H1 (cell line): ENCODE data around the gene ROPN1. TPM values are rescaled to one million over a fixed set of nuclear protein-coding genes. Genes with fewer than 3 reads are reported as not detected.

Source experiments
- CTCF ChIA-PET: fragments of 300-600 bp; sonication (Branson Sonifier 250); formaldehyde crosslinking; loops from one replicate; lab custom pipeline; 2021; ENCODE audit not compliant: partially characterized antibody; lab: Charles Lee
- POLR2A ChIA-PET: fragments of 300-600 bp; sonication (Branson Sonifier 250); formaldehyde crosslinking; loops from one replicate; lab custom pipeline; 2021; ENCODE audit warnings: inconsistent platforms; ENCODE audit not compliant: partially characterized antibody; lab: Charles Lee
- DNase-seq, 2 experiments: peaks; one replicate each; pipeline versions ENCODE4 v3.0.0 to v3.0.0-alpha.2; 2010 to 2022; ENCODE audit warnings: low spot score in 2 of 2, low read depth in 1 of 2, mixed read lengths in 1 of 2
- FAIRE-seq: peaks from 2 replicates; lab custom pipeline; 2011; peaks lifted over from hg19 to GRCh38; lab: Jason Lieb, UNC
- H2AFZ ChIP-seq: 2 replicates; pipeline ENCODE4 v1.8.1; 2012; ENCODE audit warnings: low read length, inconsistent platforms
- H2AK5ac ChIP-seq: 2 replicates; pipeline ENCODE4 v1.6.1; 2013; ENCODE audit warnings: low read depth, low read length
- H2BK120ac ChIP-seq: replicated peaks from 2 replicates; pipeline ENCODE3; 2013; ENCODE audit warnings: low read depth, low read length, inconsistent platforms
- H2BK12ac ChIP-seq: 2 replicates; pipeline ENCODE4 v1.6.1; 2013; ENCODE audit warnings: low read depth, low read length
- H2BK15ac ChIP-seq: 2 replicates; pipeline ENCODE4 v1.6.1; 2013; ENCODE audit warnings: low read length
- H2BK20ac ChIP-seq: 2 replicates; pipeline ENCODE4 v1.6.1; 2013; ENCODE audit warnings: low read length
- H2BK5ac ChIP-seq: 2 replicates; pipeline ENCODE4 v1.6.1; 2013; ENCODE audit warnings: low read depth, low read length
- H3K14ac ChIP-seq: 2 replicates; pipeline ENCODE4 v1.6.1; 2013; ENCODE audit warnings: inconsistent platforms; ENCODE audit not compliant: insufficient read length
- H3K18ac ChIP-seq: 2 replicates; pipeline ENCODE4 v1.6.1; 2013; ENCODE audit warnings: low read length; ENCODE audit errors: extremely low read depth
- H3K23ac ChIP-seq: 2 replicates; pipeline ENCODE4 v1.6.1; 2013; ENCODE audit warnings: inconsistent platforms; ENCODE audit not compliant: insufficient read length
- H3K23me2 ChIP-seq: 2 replicates; pipeline ENCODE4 v1.6.1; 2013; ENCODE audit warnings: low read depth, low read length
- H3K27ac ChIP-seq: 2 replicates; pipeline ENCODE4 v1.6.1; 2011; ENCODE audit warnings: low read depth, low read length, inconsistent platforms
- H3K27me3 ChIP-seq, 4 experiments: replicated peaks in 1 of 4; 1 replicate in 1 of 4; 2 replicates in 3 of 4; pipeline versions ENCODE4 v1.6.1 to v1.8.1; 2011 to 2013; ENCODE audit warnings: low read length in 3 of 4, mild to moderate bottlenecking in 3 of 4, inconsistent platforms in 2 of 4, mixed read lengths in 2 of 4, moderate library complexity in 1 of 4; ENCODE audit not compliant: control insufficient read depth in 3 of 4, insufficient read depth in 3 of 4; ENCODE audit errors: extremely low read depth in 1 of 4
- H3K36me3 ChIP-seq, 4 experiments: 2 replicates each; pipeline versions ENCODE4 v1.6.1 to v1.8.1; 2011 to 2013; ENCODE audit warnings: mild to moderate bottlenecking in 4 of 4, low read length in 3 of 4, moderate library complexity in 2 of 4, control low read depth in 1 of 4, inconsistent platforms in 1 of 4; ENCODE audit not compliant: insufficient read depth in 4 of 4, control insufficient read depth in 2 of 4
- H3K4ac ChIP-seq: replicated peaks from 2 replicates; pipeline ENCODE3; 2013; ENCODE audit warnings: low read length, low read depth, mixed read lengths, inconsistent platforms; ENCODE audit not compliant: insufficient read length
- H3K4me1 ChIP-seq, 4 experiments: replicated peaks in 1 of 4; 1 replicate in 1 of 4; 2 replicates in 3 of 4; pipeline versions ENCODE4 v1.6.1 to v1.8.1; 2011 to 2013; ENCODE audit warnings: low read length in 3 of 4, inconsistent platforms in 2 of 4, mixed read lengths in 1 of 4; ENCODE audit not compliant: insufficient read depth in 4 of 4, control insufficient read depth in 3 of 4
- H3K4me2 ChIP-seq, 2 experiments: 2 replicates each; pipeline versions ENCODE4 v1.6.1 to v1.8.1; 2011 to 2013; ENCODE audit warnings: low read depth in 2 of 2, low read length in 2 of 2, control low read depth in 1 of 2, inconsistent platforms in 1 of 2, mild to moderate bottlenecking in 1 of 2; ENCODE audit not compliant: insufficient read depth in 1 of 2
- H3K4me3 ChIP-seq, 4 experiments: fragments of 200-600, 300-600 bp in 1 of 4; sonication (generic), shearing (Covaris generic), sonication (Bioruptor Twin) in 1 of 4; 2 replicates each; pipeline versions ENCODE4 v1.5.1 to v1.8.1; 2011 to 2016; ENCODE audit warnings: low read length in 4 of 4, low read depth in 3 of 4, control low read depth in 2 of 4, inconsistent platforms in 2 of 4, mild to moderate bottlenecking in 2 of 4, mixed read lengths in 1 of 4, moderate library complexity in 1 of 4; ENCODE audit not compliant: insufficient read depth in 2 of 4; ENCODE audit errors: extremely low read depth in 1 of 4
- H3K56ac ChIP-seq: replicated peaks from 2 replicates; pipeline ENCODE3; 2013; ENCODE audit warnings: low read depth, mild to moderate bottlenecking, mixed read lengths, low read length, inconsistent platforms; ENCODE audit not compliant: insufficient read length
- H3K79me1 ChIP-seq: 2 replicates; pipeline ENCODE4 v1.6.1; 2013; ENCODE audit warnings: low read depth, low read length, control low read depth
- H3K79me2 ChIP-seq, 2 experiments: 2 replicates each; pipeline versions ENCODE4 v1.6.1 to v1.8.1; 2012 to 2013; ENCODE audit warnings: low read length in 2 of 2, mild to moderate bottlenecking in 2 of 2, inconsistent platforms in 1 of 2; ENCODE audit not compliant: insufficient read depth in 2 of 2, control insufficient read depth in 1 of 2
- H3K9ac ChIP-seq, 4 experiments: replicated peaks in 1 of 4; 1 replicate in 1 of 4; 2 replicates in 3 of 4; pipeline versions ENCODE4 v1.6.1 to v1.8.1; 2011 to 2013; ENCODE audit warnings: low read depth in 3 of 4, low read length in 3 of 4, control low read depth in 2 of 4, mild to moderate bottlenecking in 2 of 4, moderate library complexity in 2 of 4, inconsistent platforms in 1 of 4; ENCODE audit errors: extremely low read depth in 1 of 4
- H3K9me3 ChIP-seq, 2 experiments: 2 replicates each; pipeline versions ENCODE4 v1.6.1 to v1.8.1; 2012 to 2013; ENCODE audit warnings: mild to moderate bottlenecking in 2 of 2, moderate library complexity in 2 of 2, control low read depth in 1 of 2, inconsistent platforms in 1 of 2, low read depth in 1 of 2, low read length in 1 of 2, mixed read lengths in 1 of 2; ENCODE audit not compliant: insufficient read depth in 2 of 2
- H4K20me1 ChIP-seq, 2 experiments: replicated peaks in 1 of 2; 2 replicates each; pipeline versions ENCODE3 to v1.8.1; 2011 to 2013; ENCODE audit warnings: inconsistent platforms in 2 of 2, low read length in 2 of 2, mild to moderate bottlenecking in 1 of 2; ENCODE audit not compliant: insufficient read depth in 2 of 2, control insufficient read depth in 1 of 2
- H4K5ac ChIP-seq: 2 replicates; pipeline ENCODE4 v1.6.1; 2013; ENCODE audit warnings: low read length, low read depth, mixed read lengths, inconsistent platforms; ENCODE audit not compliant: insufficient read length
- H4K8ac ChIP-seq: 2 replicates; pipeline ENCODE4 v1.8.0; 2013; ENCODE audit warnings: mild to moderate bottlenecking, moderate library complexity, low read length, inconsistent platforms; ENCODE audit not compliant: insufficient read depth; ENCODE audit errors: extremely low read depth
- H4K91ac ChIP-seq: replicated peaks from 2 replicates; pipeline ENCODE3; 2013; ENCODE audit warnings: low read length, mixed read lengths, inconsistent platforms; ENCODE audit not compliant: insufficient read length
- NANOG ChIP-seq: IDR thresholded peaks from 2 replicates; pipeline ENCODE4 v1.6.1; 2011; ENCODE audit warnings: low read length, low read depth, mild to moderate bottlenecking, inconsistent platforms; ENCODE audit not compliant: insufficient read depth, poor library complexity, severe bottlenecking
- NRF1 ChIP-seq: IDR thresholded peaks from 2 replicates; pipeline ENCODE4 v1.6.1; 2011; ENCODE audit warnings: mild to moderate bottlenecking, low read depth, low read length, improper control_type of control experiment
- POLR2AphosphoS5 ChIP-seq: IDR thresholded peaks from 2 replicates; pipeline ENCODE4 v1.6.1; 2011; ENCODE audit warnings: low read depth, low read length
- polyA plus RNA-seq, 7 experiments: library from polyadenylated mRNA; depleted of rRNA in 3 of 7; stranded (reverse) in 5 of 7; unstranded in 2 of 7; fragments of >200 nt in 5 of 7; fragments of 200-250 nt in 2 of 7; gene quantifications; 1 replicate in 5 of 7; 2 replicates in 1 of 7; 4 replicates in 1 of 7; pipeline versions ENCODE4 v1.2.1 to v1.2.3, GENCODE V29; 2011 to 2013; ENCODE audit warnings: missing spikeins in 2 of 7, mixed read lengths in 2 of 7
- total RNA-seq: library from RNA; stranded (reverse); fragmentation: NEBNext Ultra II Directional; extraction: Animal tissue kit (Norgen Biotek cat#: 25700); gene quantifications from 2 replicates; pipeline ENCODE4 v1.2.1, GENCODE V29; 2021

The ROPN1 gene
- total and polyA plus RNA-seq, 2 of the 8 experiments (the other 6 are each of a cell fraction or from before 2014, with no cell fraction given), result 0.03 TPM; not detected in 1

DNA sequence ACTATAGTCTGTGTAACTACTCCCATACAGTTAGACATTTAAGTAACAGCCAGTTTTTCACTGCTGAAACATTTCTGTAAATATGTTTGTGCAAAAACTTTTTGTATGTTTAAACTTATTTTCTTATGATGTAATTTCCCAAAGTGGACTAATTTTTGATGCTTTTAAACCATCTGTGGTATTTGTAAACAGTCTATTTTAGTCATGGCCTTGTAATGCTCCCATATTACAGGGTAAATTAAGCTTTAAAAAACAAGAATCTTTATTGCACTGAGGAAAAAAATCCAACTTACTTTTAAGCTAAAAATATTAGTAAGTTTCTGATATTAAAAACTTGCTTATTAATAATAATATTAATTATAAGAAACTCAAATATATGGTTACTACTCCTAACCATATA lies 44.4 kb downstream of the ROPN1 start:
- TF ChIP-seq NANOG (no peak), POLR2AphosphoS5 (no peak), NRF1 (no peak)
- DNase-seq, result no peak

More for the DNA sequence above, 44.4 kb downstream of the ROPN1 start:
- Histone ChIP-seq H4K8ac (no peak overlapping the region), H2AFZ (no peak overlapping the region), H3K4me1 (no peaks in the 10 kb centered on the region), H3K4me3 (no peak overlapping the region), H3K27ac (no peak overlapping the region), H4K5ac (no peak overlapping the region), H3K18ac (no peak overlapping the region), H2BK15ac (no peak overlapping the region), H4K20me1 (peaks cover 0 to 1% of the 10 kb centered on the region in 2 experiments), H2AK5ac (no peak overlapping the region), H3K23me2 (no peaks in the 10 kb centered on the region), H3K4ac (no peak overlapping the region), H3K79me1 (no peaks in the 10 kb centered on the region), H2BK5ac (no peak overlapping the region), H2BK20ac (no peak overlapping the region), H3K9me3 (no peaks in the 10 kb centered on the region), H2BK12ac (no peak overlapping the region), H3K27me3 (no peaks in the 10 kb centered on the region), H3K4me2 (no peak overlapping the region), H3K14ac (no peak overlapping the region), H4K91ac (no peak overlapping the region), H3K36me3 (peaks cover 12 to 85% (median 42%) of the 10 kb centered on the region in 4 experiments), H3K23ac (no peak overlapping the region), H3K56ac (no peak overlapping the region), H3K9ac (no peak overlapping the region), H2BK120ac (no peak overlapping the region), H3K79me2 (no peaks in the 10 kb centered on the region)
- ChIA-PET CTCF (no interaction called here), POLR2A (interaction anchor here (1.4 kb wide), 1 partner anchor 13 kb away, joined by 3 read pairs; no protein-coding TSS in a partner anchor)
- no peak for FAIRE-seq
